RWPE2 (cell line): Measurements from ENCODE around the gene FBXL14.

Experiments used
- ATAC-seq: fragments of 200-7000 bp; cut with Tn5 transposase; 3 replicates; pipeline ENCODE4 v1.9.1; 2021; ENCODE audit warnings: low read depth
- DNase-seq: peaks from one replicate; pipeline ENCODE4 v3.0.0-alpha.2; 2020; ENCODE audit warnings: low spot score
- H3K27ac ChIP-seq: fragments of 450-650 bp; 2 replicates; pipeline ENCODE4 v1.5.1; 2017; ENCODE audit warnings: mild to moderate bottlenecking; ENCODE audit not compliant: poor library complexity, severe bottlenecking
- H3K27me3 ChIP-seq: fragments of 250-450 bp; sonication (Bioruptor Pico); 2 replicates; pipeline ENCODE4 v1.5.1; 2021; ENCODE audit warnings: mild to moderate bottlenecking, moderate library complexity; ENCODE audit not compliant: insufficient read depth, poor library complexity, severe bottlenecking
- H3K36me3 ChIP-seq: fragments of 250-450 bp; sonication (Bioruptor Pico); 2 replicates; pipeline ENCODE4 v1.5.1; 2020; ENCODE audit warnings: low read depth, mild to moderate bottlenecking, moderate library complexity
- H3K4me1 ChIP-seq: fragments of 250-450 bp; sonication (Bioruptor Pico); 2 replicates; pipeline ENCODE4 v1.5.1; 2021; ENCODE audit warnings: mild to moderate bottlenecking, moderate library complexity; ENCODE audit not compliant: insufficient read depth, poor library complexity, severe bottlenecking
- H3K4me3 ChIP-seq: fragments of 250-450 bp; sonication (Bioruptor Pico); 2 replicates; pipeline ENCODE4 v1.5.1; 2021; ENCODE audit warnings: mild to moderate bottlenecking, moderate library complexity; ENCODE audit not compliant: severe bottlenecking
- H3K9me3 ChIP-seq: fragments of 250-450 bp; sonication (Bioruptor Pico); 2 replicates; pipeline ENCODE4 v1.5.1; 2021; ENCODE audit warnings: mild to moderate bottlenecking, moderate library complexity; ENCODE audit not compliant: severe bottlenecking
- CTCF ChIP-seq: fragments of 450-650 bp; IDR thresholded peaks from one replicate; pipeline ENCODE4 v1.5.1; 2017; ENCODE audit warnings: mild to moderate bottlenecking, moderate library complexity; ENCODE audit not compliant: poor library complexity, severe bottlenecking

The FBXL14 gene

DNA sequence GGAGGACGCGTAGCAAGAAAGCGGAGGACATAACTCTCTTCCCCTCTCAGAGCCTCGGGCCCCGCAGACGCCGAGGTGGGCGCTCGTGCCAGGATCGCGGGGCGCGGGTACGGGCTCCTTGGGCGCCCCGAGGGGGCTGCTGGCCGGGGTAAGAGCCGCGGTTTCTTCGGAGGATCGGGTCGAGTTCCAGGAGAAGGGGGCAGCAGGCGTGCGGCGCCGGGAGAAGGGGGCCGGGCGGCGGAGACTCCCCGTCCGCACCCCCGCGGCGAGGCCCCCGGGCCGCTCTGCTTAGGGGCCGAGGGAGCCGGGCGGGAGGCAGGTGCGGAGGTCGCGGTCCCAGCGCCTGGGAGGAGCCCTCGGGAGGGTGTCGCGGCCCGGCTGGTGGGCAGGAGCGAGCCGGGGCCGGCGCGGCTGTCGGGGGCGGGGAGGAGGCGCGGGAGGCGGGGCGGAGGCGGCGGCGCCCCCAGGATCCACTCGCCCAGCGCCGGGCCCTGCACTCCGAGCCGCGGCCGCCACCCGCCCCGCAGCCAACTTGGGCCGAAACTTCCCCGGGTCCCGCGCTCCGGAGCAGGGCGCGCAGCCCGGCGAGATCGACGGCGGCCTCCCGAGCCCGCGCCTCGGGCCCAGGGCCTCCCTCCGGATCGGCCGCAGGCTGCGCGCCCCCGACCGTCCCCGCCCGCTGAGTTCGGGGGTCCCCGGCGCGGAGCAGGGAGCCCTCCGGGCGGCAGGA, 64.4 kb downstream of the FBXL14 start:
- peak overlapping the region; percentile 44 for H3K4me3 ChIP-seq
- no peaks in the 10 kb centered on the region for H3K36me3 ChIP-seq
- DNase-seq (peak; percentile 50), ATAC-seq (peak; percentile 49)
- H3K27ac ChIP-seq: no peak overlapping the region
- no peaks in the 10 kb centered on the region for H3K9me3 ChIP-seq
- TF ChIP-seq CTCF: no peak
- no peaks in the 10 kb centered on the region for H3K4me1 ChIP-seq
- H3K27me3 ChIP-seq: peaks cover 20% of the 10 kb centered on the region

GRCh38 chr12:1529228-1529861, 65.0 kb downstream of the FBXL14 start:
- H3K27ac ChIP-seq: no peak overlapping the region
- no peak for TF ChIP-seq CTCF
- peaks cover 20% of the 10 kb centered on the region for H3K27me3 ChIP-seq
- H3K9me3 ChIP-seq: no peaks in the 10 kb centered on the region
- no peaks in the 10 kb centered on the region for H3K4me1 ChIP-seq
- ATAC-seq (no peak), DNase-seq (peak; percentile 29)
- peak overlapping the region; percentile 44 for H3K4me3 ChIP-seq
- H3K36me3 ChIP-seq: no peaks in the 10 kb centered on the region

DNA sequence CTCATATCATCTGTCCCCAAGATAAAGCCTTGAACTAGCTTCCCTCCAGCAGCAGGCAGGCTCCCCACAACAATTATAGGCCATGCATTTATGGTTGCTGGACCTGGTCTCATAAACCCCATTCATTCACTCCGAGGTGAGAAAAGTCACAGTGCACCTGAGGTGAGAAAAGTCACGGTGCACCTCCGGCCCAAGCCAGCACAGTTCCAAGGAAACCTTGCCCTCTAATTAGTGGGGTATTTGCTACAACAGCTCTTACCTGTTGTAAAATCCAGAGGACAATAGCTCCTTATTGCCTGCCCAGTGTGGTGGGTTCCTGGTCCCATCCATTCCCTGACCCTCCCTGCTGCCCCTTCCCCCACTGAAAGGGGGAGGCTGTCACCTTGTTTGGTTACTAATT, 65.6 kb downstream of the FBXL14 start:
- no peak overlapping the region for H3K27ac ChIP-seq
- no peaks in the 10 kb centered on the region for H3K4me1 ChIP-seq
- H3K27me3 ChIP-seq: peaks cover 20% of the 10 kb centered on the region
- ATAC-seq (no peak), DNase-seq (peak; percentile 13)
- H3K9me3 ChIP-seq: no peaks in the 10 kb centered on the region
- no peaks in the 10 kb centered on the region for H3K36me3 ChIP-seq
- no peak overlapping the region for H3K4me3 ChIP-seq
- TF ChIP-seq CTCF: no peak

- Histone ChIP-seq H3K4me1 (no peaks in the 10 kb centered on the region), H3K9me3 (no peaks in the 10 kb centered on the region), H3K27ac (peak overlapping the region; percentile 4), H3K36me3 (no peaks in the 10 kb centered on the region), H3K27me3 (peaks cover 20% of the 10 kb centered on the region), H3K4me3 (no peak overlapping the region)
- no peak for TF ChIP-seq CTCF
- DNase-seq (peak; percentile 61), ATAC-seq (peak; percentile 62)
These were observed 66.6 kb downstream of the FBXL14 start for GRCh38 chr12:1527789-1528188.

DNA sequence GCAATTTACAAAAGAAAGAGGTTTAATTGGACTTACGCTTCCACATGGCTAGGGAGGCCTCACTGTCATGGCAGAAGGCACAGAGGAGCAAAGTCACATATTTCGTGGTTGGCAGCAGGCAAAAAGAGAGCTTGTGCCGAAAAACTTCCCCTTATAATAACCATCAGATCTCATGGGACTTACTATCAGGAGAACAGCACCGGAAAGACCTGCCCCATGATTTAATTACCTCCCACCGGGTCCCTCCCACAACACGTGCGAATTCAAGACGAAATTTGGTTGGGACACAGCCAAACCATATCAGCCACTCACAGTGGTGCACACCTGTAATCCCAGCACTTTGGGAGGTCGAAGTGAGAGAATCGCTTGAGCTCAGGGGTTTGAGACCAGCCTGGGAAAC, 68.5 kb downstream of the FBXL14 start:
- peaks cover 6% of the 10 kb centered on the region for H3K27me3 ChIP-seq
- no peaks in the 10 kb centered on the region for H3K4me1 ChIP-seq
- H3K36me3 ChIP-seq: no peaks in the 10 kb centered on the region
- H3K9me3 ChIP-seq: no peaks in the 10 kb centered on the region
- H3K4me3 ChIP-seq: no peak overlapping the region
- no peak overlapping the region for H3K27ac ChIP-seq
- TF ChIP-seq CTCF: no peak
- peak; percentile 16 for DNase-seq
- no peak for ATAC-seq
